Left ventricle myocardium inferior (tissue), 1 donor: ENCODE results near the gene TPBGL. TPM values are rescaled to one million over a fixed set of nuclear protein-coding genes. Genes with fewer than 3 reads are reported as not detected.
A peak's percentile ranks its signal among the peaks of the same experiment; 100 is the strongest.

Experiments used
- DNase-seq: peaks from one replicate; pipeline ENCODE4 v3.0.0-alpha.2; 2020
- H3K27ac ChIP-seq: fragments of 200-600 bp; replicated peaks from 2 replicates; pipeline ENCODE4 v1.8.0; 2021
- H3K27me3 ChIP-seq: fragments of 200-600 bp; 2 replicates; pipeline ENCODE4 v1.8.0; 2021; ENCODE audit warnings: low read depth
- H3K36me3 ChIP-seq: fragments of 200-600 bp; 2 replicates; pipeline ENCODE4 v1.8.0; 2021
- H3K4me1 ChIP-seq: fragments of 200-600 bp; 2 replicates; pipeline ENCODE4 v1.8.0; 2021
- H3K4me3 ChIP-seq: fragments of 200-600 bp; 2 replicates; pipeline ENCODE4 v1.8.0; 2021; ENCODE audit warnings: mild to moderate bottlenecking, moderate library complexity
- H3K9me3 ChIP-seq: fragments of 200-600 bp; replicated peaks from 2 replicates; pipeline ENCODE4 v1.8.0; 2021
- intact Hi-C: fragments of 100-400 bp; cut with micrococcal nuclease; formaldehyde crosslinking; loops from one replicate; pipeline ENCODE4 v1.11.0; 2022
- long read RNA-seq: library from polyadenylated mRNA; unstranded; transcript quantifications from one replicate; pipeline ENCODE4 v2.0.0, GENCODE V29; 2021
- total RNA-seq: library from RNA; stranded (reverse); fragmentation: NEBNext Ultra II Directional; extraction: Animal tissue kit (Norgen Biotek cat#: 25700); gene quantifications from one replicate; pipeline ENCODE4 v1.2.1, GENCODE V29; 2021
- TF ChIP-seq, protein P1 (sequence below): fragments of 200-600 bp; IDR thresholded peaks from 2 replicates; pipeline ENCODE4 v1.8.0; 2021; ENCODE audit warnings: antibody characterized with exemption, mild to moderate bottlenecking, borderline replicate concordance
- donor health status: DM: no; HTN: yes; CAD: no; lungs with severe emphysema.

TPBGL gene, protein sequence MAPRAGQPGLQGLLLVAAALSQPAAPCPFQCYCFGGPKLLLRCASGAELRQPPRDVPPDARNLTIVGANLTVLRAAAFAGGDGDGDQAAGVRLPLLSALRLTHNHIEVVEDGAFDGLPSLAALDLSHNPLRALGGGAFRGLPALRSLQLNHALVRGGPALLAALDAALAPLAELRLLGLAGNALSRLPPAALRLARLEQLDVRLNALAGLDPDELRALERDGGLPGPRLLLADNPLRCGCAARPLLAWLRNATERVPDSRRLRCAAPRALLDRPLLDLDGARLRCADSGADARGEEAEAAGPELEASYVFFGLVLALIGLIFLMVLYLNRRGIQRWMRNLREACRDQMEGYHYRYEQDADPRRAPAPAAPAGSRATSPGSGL
- 0.16 TPM for total RNA-seq
- long read RNA-seq: 0 reads

DNA sequence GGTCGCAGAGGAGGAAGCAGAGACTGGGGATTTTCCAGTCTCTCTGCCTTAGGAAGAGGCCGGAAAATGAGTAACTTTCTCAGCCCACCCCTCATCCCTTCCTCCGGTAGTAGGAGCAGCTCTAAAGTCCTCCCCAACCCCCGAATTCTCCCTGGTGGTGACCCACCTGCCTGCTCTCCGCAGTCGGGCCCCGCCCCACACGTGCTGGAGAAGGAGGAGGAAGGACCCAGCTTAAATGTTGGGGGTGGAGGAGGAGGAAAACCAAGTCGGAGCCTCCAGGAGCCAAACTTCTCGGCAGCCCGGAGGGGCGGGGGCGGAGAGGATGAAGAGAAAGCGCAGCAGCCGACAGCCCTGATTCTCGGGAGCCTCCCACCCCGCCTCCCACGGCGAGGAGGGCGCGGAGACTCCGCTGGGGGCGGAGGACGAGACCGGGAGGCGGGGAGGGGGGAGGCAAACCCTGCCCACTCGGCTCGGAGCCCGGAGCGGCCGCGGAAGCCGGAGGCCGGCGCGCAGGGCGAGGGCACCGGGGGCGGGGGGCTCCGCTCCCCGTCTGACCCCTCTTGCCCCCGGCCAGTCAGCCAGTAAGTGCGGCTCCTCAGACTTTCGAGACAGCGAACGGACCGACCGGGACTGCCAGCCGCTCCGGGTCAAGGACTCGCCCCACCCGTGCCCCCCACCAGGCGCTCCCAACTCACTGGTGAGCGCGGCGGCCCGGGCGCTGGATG lies at the start of gene TPBGL:
TSS of gene TPBGL (plus strand) at position 464 of the 725 bp plus-strand sequence. CDS start 276 bp downstream, outside the sequence.
- no peaks in the 10 kb centered on the region for H3K9me3 ChIP-seq
- H3K4me3 ChIP-seq: peak within 1 kb of the TSS; percentile 61
- peaks cover 19% of the 10 kb centered on the region for H3K4me1 ChIP-seq
- no peak within 1 kb of the TSS for H3K27ac ChIP-seq
- TF ChIP-seq, protein P1, sequence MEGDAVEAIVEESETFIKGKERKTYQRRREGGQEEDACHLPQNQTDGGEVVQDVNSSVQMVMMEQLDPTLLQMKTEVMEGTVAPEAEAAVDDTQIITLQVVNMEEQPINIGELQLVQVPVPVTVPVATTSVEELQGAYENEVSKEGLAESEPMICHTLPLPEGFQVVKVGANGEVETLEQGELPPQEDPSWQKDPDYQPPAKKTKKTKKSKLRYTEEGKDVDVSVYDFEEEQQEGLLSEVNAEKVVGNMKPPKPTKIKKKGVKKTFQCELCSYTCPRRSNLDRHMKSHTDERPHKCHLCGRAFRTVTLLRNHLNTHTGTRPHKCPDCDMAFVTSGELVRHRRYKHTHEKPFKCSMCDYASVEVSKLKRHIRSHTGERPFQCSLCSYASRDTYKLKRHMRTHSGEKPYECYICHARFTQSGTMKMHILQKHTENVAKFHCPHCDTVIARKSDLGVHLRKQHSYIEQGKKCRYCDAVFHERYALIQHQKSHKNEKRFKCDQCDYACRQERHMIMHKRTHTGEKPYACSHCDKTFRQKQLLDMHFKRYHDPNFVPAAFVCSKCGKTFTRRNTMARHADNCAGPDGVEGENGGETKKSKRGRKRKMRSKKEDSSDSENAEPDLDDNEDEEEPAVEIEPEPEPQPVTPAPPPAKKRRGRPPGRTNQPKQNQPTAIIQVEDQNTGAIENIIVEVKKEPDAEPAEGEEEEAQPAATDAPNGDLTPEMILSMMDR: no peak
- no peak for DNase-seq
- H3K36me3 ChIP-seq: no peaks in the 10 kb centered on the region
- intact Hi-C loops: loop anchor here (10.0 kb wide), 1 partner anchor 216 kb away; no protein-coding TSS in a partner anchor
- peaks cover 89% of the 10 kb centered on the region for H3K27me3 ChIP-seq

DNA sequence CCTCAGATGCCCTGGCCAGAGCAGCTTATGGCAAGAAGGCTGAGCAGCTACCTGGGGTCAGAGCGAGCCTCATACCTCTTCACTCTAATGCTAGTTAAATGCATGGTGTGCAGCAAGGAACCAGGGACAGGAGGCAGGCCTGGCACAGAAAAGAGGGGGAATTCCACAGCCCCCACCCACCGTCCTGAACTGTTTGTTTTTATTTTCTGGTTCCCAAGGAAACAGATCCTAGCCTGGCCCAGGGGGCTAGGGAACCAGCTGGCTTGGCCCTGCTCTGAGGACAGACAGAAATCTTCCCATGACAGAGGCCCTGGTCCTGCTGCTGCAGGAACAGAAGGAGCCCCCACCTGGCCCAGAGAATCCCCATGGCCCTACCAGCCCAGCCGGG lies 49.2 kb upstream of the TPBGL start:
- H3K27me3 ChIP-seq: no peaks in the 10 kb centered on the region
- peaks cover 57% of the 10 kb centered on the region for H3K4me1 ChIP-seq
- peak overlapping the region; percentile 11 for H3K27ac ChIP-seq
- TF ChIP-seq, protein P1: no peak
- DNase-seq: no peak
- no peak overlapping the region for H3K4me3 ChIP-seq
- H3K9me3 ChIP-seq: no peaks in the 10 kb centered on the region
- intact Hi-C loops: no loop called here
- H3K36me3 ChIP-seq: peaks cover 4% of the 10 kb centered on the region

DNA sequence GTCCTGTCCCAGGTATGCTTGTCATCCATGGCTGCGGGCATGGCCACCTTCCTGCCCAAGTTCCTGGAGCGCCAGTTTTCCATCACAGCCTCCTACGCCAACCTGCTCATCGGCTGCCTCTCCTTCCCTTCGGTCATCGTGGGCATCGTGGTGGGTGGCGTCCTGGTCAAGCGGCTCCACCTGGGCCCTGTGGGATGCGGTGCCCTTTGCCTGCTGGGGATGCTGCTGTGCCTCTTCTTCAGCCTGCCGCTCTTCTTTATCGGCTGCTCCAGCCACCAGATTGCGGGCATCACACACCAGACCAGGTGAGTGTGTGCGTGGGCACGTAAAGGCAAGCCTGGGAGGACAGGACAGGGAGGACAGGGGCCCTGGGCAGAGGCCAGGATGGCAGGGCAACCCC lies 47.3 kb upstream of the TPBGL start:
- peaks cover 68% of the 10 kb centered on the region for H3K4me1 ChIP-seq

DNA sequence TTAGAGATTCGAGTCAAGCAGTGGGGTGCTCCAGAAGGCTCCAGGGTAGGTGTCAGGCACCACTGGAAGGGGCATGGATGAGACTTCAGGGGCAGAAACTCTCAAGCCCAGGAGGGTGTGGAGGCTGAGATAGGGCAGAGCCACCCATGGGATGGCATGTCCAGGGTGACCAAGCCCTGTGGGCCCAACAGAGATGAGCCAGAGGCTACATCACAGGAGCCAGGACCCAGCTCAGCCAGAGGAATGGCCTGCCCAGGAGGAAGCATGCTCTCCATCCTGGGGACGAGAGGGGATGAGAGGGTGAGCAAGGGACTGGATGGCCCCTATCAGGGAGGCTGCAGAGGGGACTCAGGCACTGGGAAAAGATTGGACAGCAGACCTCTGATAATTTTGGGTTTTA lies 46.9 kb upstream of the TPBGL start:
- Histone ChIP-seq H3K27ac (peak overlapping the region; percentile 65), H3K9me3 (no peaks in the 10 kb centered on the region), H3K36me3 (no peaks in the 10 kb centered on the region), H3K4me1 (peaks cover 68% of the 10 kb centered on the region), H3K4me3 (no peak overlapping the region), H3K27me3 (no peaks in the 10 kb centered on the region)
- TF ChIP-seq, protein P1: no peak
- intact Hi-C loops: no loop called here
- no peak for DNase-seq

More for the DNA sequence above, 47.3 kb upstream of the TPBGL start:
- Histone ChIP-seq H3K27ac (peak overlapping the region; percentile 65), H3K4me3 (no peak overlapping the region), H3K9me3 (no peaks in the 10 kb centered on the region), H3K36me3 (no peaks in the 10 kb centered on the region), H3K27me3 (no peaks in the 10 kb centered on the region)
- DNase-seq: no peak
- TF ChIP-seq, protein P1: no peak
- intact Hi-C loops: no loop called here

DNA sequence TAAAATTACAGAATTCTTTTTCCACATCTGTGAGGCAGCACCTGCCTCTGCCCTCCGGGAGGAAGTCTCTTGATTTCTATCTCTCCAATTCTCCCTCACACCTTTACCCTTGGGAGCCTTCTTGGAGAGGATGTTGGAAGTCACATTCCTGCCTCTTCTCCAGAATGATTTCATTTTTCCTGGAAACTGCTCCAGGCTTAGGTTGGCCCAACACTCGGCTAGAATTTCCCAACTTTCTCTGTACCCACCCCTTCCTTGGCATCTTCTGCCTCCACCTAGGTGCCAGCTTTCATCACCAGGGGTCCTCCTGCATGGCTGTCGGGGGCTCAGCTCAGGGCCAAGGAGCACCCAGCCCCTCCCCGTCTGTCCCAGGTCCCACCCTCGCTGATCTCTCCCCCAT lies 46.4 kb upstream of the TPBGL start:
- Histone ChIP-seq H3K9me3 (no peaks in the 10 kb centered on the region), H3K36me3 (no peaks in the 10 kb centered on the region), H3K4me3 (no peak overlapping the region), H3K27ac (peak overlapping the region; percentile 65), H3K4me1 (peaks cover 68% of the 10 kb centered on the region), H3K27me3 (no peaks in the 10 kb centered on the region)
- TF ChIP-seq, protein P1: no peak
- no peak for DNase-seq
- intact Hi-C loops: no loop called here
